Neural progenitor cell (in vitro differentiated cells): ENCODE data around the gene NLRP7. TPM values are rescaled to one million over a fixed set of nuclear protein-coding genes. Genes with fewer than 3 reads are reported as not detected.

ENCODE experiments used
- DNase-seq: peaks from one replicate; pipeline ENCODE4 v3.0.0-alpha.2; 2016; ENCODE audit warnings: low spot score
- H2AFZ ChIP-seq: fragments of 200-600 bp; sonication (generic); replicated peaks from 2 replicates; pipeline ENCODE4 v1.6.1; 2016; ENCODE audit warnings: antibody characterized with exemption
- H3F3A ChIP-seq: fragments of 200-600 bp; sonication (generic); 2 replicates; pipeline ENCODE4 v1.6.1; 2016; ENCODE audit warnings: antibody characterized with exemption, low read depth
- H3K27ac ChIP-seq: fragments of 200-600 bp; sonication (generic); 2 replicates; pipeline ENCODE4 v1.5.1; 2016; ENCODE audit warnings: mild to moderate bottlenecking
- H3K27me3 ChIP-seq: fragments of 200-600 bp; sonication (generic); 2 replicates; pipeline ENCODE4 v1.6.1; 2016; ENCODE audit warnings: mild to moderate bottlenecking, moderate library complexity
- H3K36me3 ChIP-seq: fragments of 200-600 bp; sonication (generic); 2 replicates; pipeline ENCODE4 v1.5.1; 2016
- H3K4me1 ChIP-seq: fragments of 200-600 bp; sonication (generic); 2 replicates; pipeline ENCODE4 v1.6.1; 2016; ENCODE audit warnings: mixed run types
- H3K4me2 ChIP-seq: fragments of 200-600 bp; sonication (generic); 2 replicates; pipeline ENCODE4 v1.6.1; 2016
- H3K4me3 ChIP-seq: fragments of 200-600 bp; sonication (generic); 2 replicates; pipeline ENCODE4 v1.5.1; 2016
- H3K79me2 ChIP-seq: fragments of 200-600 bp; sonication (generic); 2 replicates; pipeline ENCODE4 v1.6.1; 2016; ENCODE audit warnings: low read depth
- H3K9ac ChIP-seq: fragments of 200-600 bp; sonication (generic); 2 replicates; pipeline ENCODE4 v1.6.1; 2016
- H3K9me3 ChIP-seq: fragments of 200-600 bp; sonication (generic); 2 replicates; pipeline ENCODE4 v1.5.1; 2016; ENCODE audit warnings: low read depth
- H4K20me1 ChIP-seq: fragments of 200-600 bp; sonication (generic); 2 replicates; pipeline ENCODE4 v1.6.1; 2016; ENCODE audit warnings: low read depth
- H3K27ac Mint-ChIP-seq: 3 replicates; pipeline ENCODE4 v1.8.0; 2021; ENCODE audit warnings: mixed read lengths
- H3K27me3 Mint-ChIP-seq: 2 replicates; pipeline ENCODE4 v1.8.0; 2022; ENCODE audit warnings: low read depth, mild to moderate bottlenecking, inconsistent platforms, moderate library complexity, mixed read lengths; ENCODE audit not compliant: insufficient read depth
- H3K36me3 Mint-ChIP-seq: 3 replicates; pipeline ENCODE4 v1.8.0; 2021; ENCODE audit warnings: mixed read lengths
- H3K4me1 Mint-ChIP-seq: 3 replicates; pipeline ENCODE4 v1.8.0; 2021; ENCODE audit warnings: mixed read lengths
- H3K4me3 Mint-ChIP-seq: 3 replicates; pipeline ENCODE4 v1.8.0; 2021; ENCODE audit warnings: mild to moderate bottlenecking, moderate library complexity, mixed read lengths
- H3K9me3 Mint-ChIP-seq: 3 replicates; pipeline ENCODE4 v1.8.0; 2020; ENCODE audit warnings: mixed read lengths
- CTCF ChIP-seq: fragments of 200-600 bp; sonication (generic); IDR thresholded peaks from 2 replicates; pipeline ENCODE4 v1.5.1; 2017; ENCODE audit warnings: antibody characterized with exemption, mild to moderate bottlenecking
- EZH2 ChIP-seq: fragments of 200-600 bp; sonication (generic); IDR thresholded peaks from 2 replicates; pipeline ENCODE4 v1.6.1; 2017; ENCODE audit warnings: antibody characterized with exemption, mild to moderate bottlenecking, moderate library complexity
- EZH2phosphoT487 ChIP-seq: fragments of 200-600 bp; sonication (generic); IDR thresholded peaks from 2 replicates; pipeline ENCODE4 v1.6.1; 2017; ENCODE audit warnings: antibody characterized with exemption
- total RNA-seq: library from RNA; depleted of rRNA; stranded (reverse); fragments of >200 nt; gene quantifications from 2 replicates; pipeline ENCODE4 v1.2.3, GENCODE V29; 2015; ENCODE audit warnings: low replicate concordance

Gene NLRP7
- total RNA-seq, 1 donor from 2014 or later, result not detected

GRCh38 chr19:54893406-54893805 lies 53.9 kb downstream of the NLRP7 start:
- Mint-ChIP-seq H3K4me3 (no peak overlapping the region), H3K27me3 (peaks cover 8% of the 10 kb centered on the region), H3K36me3 (no peaks in the 10 kb centered on the region), H3K9me3 (peaks cover 3% of the 10 kb centered on the region), H3K4me1 (no peaks in the 10 kb centered on the region), H3K27ac (no peak overlapping the region)
- Histone ChIP-seq H3K4me1 (no peaks in the 10 kb centered on the region), H3K4me2 (no peak overlapping the region), H2AFZ (no peak overlapping the region), H3K27me3 (no peaks in the 10 kb centered on the region), H3K27ac (no peak overlapping the region), H3K36me3 (no peaks in the 10 kb centered on the region), H4K20me1 (no peaks in the 10 kb centered on the region), H3K9me3 (no peaks in the 10 kb centered on the region), H3K79me2 (no peaks in the 10 kb centered on the region), H3K9ac (no peak overlapping the region), H3F3A (no peaks in the 10 kb centered on the region), H3K4me3 (no peak overlapping the region)
- no peak for TF ChIP-seq EZH2
- no peak for TF ChIP-seq EZH2phosphoT487
- no peak for TF ChIP-seq CTCF
- DNase-seq, result no peak

GRCh38 chr19:54889566-54889965 lies 57.8 kb downstream of the NLRP7 start:
- no peaks in the 10 kb centered on the region for H3K36me3 ChIP-seq
- no peak for TF ChIP-seq EZH2
- TF ChIP-seq CTCF, result no peak
- TF ChIP-seq EZH2phosphoT487, result no peak
- H3K36me3 Mint-ChIP-seq, result no peaks in the 10 kb centered on the region
- no peak overlapping the region for H3K4me3 ChIP-seq
- H3K27ac Mint-ChIP-seq, result no peak overlapping the region
- no peaks in the 10 kb centered on the region for H3K9me3 ChIP-seq
- no peaks in the 10 kb centered on the region for H3F3A ChIP-seq
- no peak overlapping the region for H3K4me3 Mint-ChIP-seq
- no peak overlapping the region for H3K4me2 ChIP-seq
- H3K27me3 ChIP-seq, result no peaks in the 10 kb centered on the region
- peaks cover 4% of the 10 kb centered on the region for H3K27me3 Mint-ChIP-seq
- no peaks in the 10 kb centered on the region for H3K79me2 ChIP-seq
- H2AFZ ChIP-seq, result no peak overlapping the region
- peaks cover 9% of the 10 kb centered on the region for H3K9me3 Mint-ChIP-seq
- DNase-seq, result no peak
- H3K4me1 ChIP-seq, result no peaks in the 10 kb centered on the region
- no peak overlapping the region for H3K27ac ChIP-seq
- H3K9ac ChIP-seq, result no peak overlapping the region
- no peaks in the 10 kb centered on the region for H4K20me1 ChIP-seq
- H3K4me1 Mint-ChIP-seq, result no peaks in the 10 kb centered on the region

- H4K20me1 ChIP-seq, result no peaks in the 10 kb centered on the region
- Mint-ChIP-seq H3K4me3 (no peak overlapping the region), H3K27me3 (peaks cover 3% of the 10 kb centered on the region), H3K4me1 (no peaks in the 10 kb centered on the region), H3K36me3 (no peaks in the 10 kb centered on the region), H3K27ac (no peak overlapping the region), H3K9me3 (peaks cover 9% of the 10 kb centered on the region)
- TF ChIP-seq CTCF (no peak), EZH2phosphoT487 (no peak), EZH2 (no peak)
- H3K27me3 ChIP-seq, result no peaks in the 10 kb centered on the region
- H3K4me1 ChIP-seq, result no peaks in the 10 kb centered on the region
- no peak for DNase-seq
- H3K79me2 ChIP-seq, result no peaks in the 10 kb centered on the region
- no peaks in the 10 kb centered on the region for H3F3A ChIP-seq
- no peak overlapping the region for H2AFZ ChIP-seq
- H3K36me3 ChIP-seq, result no peaks in the 10 kb centered on the region
- no peak overlapping the region for H3K4me2 ChIP-seq
- no peak overlapping the region for H3K9ac ChIP-seq
- no peak overlapping the region for H3K27ac ChIP-seq
- H3K9me3 ChIP-seq, result no peaks in the 10 kb centered on the region
- H3K4me3 ChIP-seq, result no peak overlapping the region
Measured at GRCh38 chr19:54888239-54888638, 59.1 kb downstream of the NLRP7 start.

- no peak overlapping the region for H3K9ac ChIP-seq
Measured at GRCh38 chr19:54883228-54883627, 64.1 kb downstream of the NLRP7 start.

More at GRCh38 chr19:54883228-54883627, 64.1 kb downstream of the NLRP7 start:
- no peak overlapping the region for H3K4me2 ChIP-seq
- no peaks in the 10 kb centered on the region for H3K36me3 ChIP-seq
- no peak overlapping the region for H3K4me3 ChIP-seq
- no peaks in the 10 kb centered on the region for H4K20me1 ChIP-seq
- H3K9me3 Mint-ChIP-seq, result peaks cover 10% of the 10 kb centered on the region
- H3K27me3 Mint-ChIP-seq, result peaks cover 17% of the 10 kb centered on the region
- no peak overlapping the region for H3K27ac ChIP-seq
- DNase-seq, result no peak
- H3K4me1 ChIP-seq, result no peaks in the 10 kb centered on the region
- H2AFZ ChIP-seq, result no peak overlapping the region
- H3K4me1 Mint-ChIP-seq, result no peaks in the 10 kb centered on the region
- H3K27ac Mint-ChIP-seq, result no peak overlapping the region
- H3K27me3 ChIP-seq, result peaks cover 16% of the 10 kb centered on the region
- H3K9me3 ChIP-seq, result no peaks in the 10 kb centered on the region
- no peak overlapping the region for H3K4me3 Mint-ChIP-seq
- no peaks in the 10 kb centered on the region for H3K36me3 Mint-ChIP-seq
- TF ChIP-seq EZH2, result no peak
- no peak for TF ChIP-seq EZH2phosphoT487
- TF ChIP-seq CTCF, result no peak
- no peaks in the 10 kb centered on the region for H3F3A ChIP-seq
- no peaks in the 10 kb centered on the region for H3K79me2 ChIP-seq
